Activated CD4-positive, alpha-beta T cell treated with anti-CD3 and anti-CD28 coated beads, Interleukin-2, Interleukin-6, amounts not matched to agents 100 ng/mL and 50 ng/mL, durations not matched to agents 16 hours and 8 hours (primary cell): ENCODE results near the gene FRMD6.
"Not testable (repeated sequence)": the region's sequence is repeated elsewhere in the genome, so short reads cannot be mapped to it uniquely, and the experiment has no call there.

Experiments
- DNase-seq: peaks from one replicate; pipeline ENCODE4 v3.0.0-alpha.2; 2020

FRMD6 gene

DNA sequence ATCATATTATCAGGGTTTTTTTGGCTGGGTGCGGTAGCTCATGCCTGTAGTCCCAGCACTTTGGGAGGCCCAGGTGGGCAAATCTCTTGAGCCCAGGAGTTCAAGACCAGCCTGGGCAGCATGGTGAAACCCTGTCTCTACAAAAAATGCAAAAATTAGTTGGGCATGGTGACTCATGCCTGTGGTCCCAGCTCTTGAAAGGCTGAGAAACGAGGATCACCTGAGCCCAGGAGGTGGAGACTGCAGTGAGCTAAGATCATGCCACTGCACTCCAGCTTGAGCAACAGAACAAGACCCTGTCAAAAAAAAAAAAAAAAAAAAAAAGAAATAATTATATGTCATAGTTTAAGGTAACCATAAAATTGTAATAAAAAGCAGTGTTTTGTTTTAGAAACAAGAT, 18.4 kb upstream of the FRMD6 start:
- not testable (repeated sequence) for DNase-seq

DNA sequence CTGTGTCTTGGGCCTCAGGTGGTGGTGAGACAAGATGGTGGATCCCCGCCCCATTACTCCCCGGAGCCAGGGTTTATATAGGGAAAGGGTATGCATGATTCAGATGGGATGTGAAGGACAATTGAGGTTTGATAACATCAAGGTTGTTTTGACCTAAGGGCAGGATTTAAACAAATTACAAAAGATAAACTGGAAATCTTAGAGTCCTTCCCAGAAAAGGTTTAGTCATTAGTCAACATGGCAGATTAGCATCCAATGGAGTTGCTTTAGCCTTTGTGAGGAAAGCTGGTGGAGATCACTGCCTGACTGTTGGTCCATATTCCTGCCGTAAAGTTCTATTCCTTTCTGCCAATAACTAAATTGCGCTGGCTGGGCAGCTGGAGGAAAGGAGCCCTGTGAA, 15.6 kb upstream of the FRMD6 start:
- no peak for DNase-seq

DNA sequence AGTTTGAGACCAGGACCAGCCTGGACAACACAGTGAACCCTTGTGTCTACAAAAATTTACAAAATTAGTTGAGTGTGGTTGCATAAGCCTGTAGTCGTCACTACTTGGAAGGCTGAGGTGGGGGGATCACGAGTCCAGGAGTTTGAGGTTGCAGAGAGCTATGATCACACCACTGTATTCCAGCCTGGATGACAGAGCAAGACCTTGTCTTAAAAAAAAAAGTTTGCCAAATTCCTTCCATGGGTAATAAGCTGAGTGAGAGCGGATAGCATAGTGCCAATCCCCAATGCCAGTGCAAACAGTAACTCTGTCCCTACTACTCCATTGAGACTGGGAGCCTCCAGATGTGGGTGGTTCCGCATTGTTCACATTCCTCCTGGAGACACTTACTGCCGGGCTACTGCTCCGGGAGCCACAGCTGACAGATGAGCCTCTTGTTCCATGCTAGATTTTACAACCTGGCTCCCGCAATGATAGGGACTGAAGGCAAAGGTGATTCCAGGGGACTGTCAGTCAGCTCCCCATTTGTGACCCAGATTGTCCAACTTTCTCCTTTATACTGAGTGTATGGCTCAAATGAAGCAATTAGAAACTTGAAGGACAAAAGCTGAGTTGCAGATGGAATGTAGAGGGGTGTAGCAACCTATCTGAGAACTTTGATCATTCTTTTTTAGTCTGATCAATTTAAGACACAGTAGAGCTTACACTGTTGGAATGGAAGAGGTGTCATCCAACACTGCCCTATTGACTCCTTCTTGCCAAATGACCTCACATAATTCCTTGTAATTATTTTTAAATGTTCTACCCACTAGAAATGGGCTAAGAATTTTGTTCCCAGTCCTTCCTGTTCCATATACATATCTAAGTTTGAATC, 13.4 kb upstream of the FRMD6 start:
- DNase-seq: no peak

DNA sequence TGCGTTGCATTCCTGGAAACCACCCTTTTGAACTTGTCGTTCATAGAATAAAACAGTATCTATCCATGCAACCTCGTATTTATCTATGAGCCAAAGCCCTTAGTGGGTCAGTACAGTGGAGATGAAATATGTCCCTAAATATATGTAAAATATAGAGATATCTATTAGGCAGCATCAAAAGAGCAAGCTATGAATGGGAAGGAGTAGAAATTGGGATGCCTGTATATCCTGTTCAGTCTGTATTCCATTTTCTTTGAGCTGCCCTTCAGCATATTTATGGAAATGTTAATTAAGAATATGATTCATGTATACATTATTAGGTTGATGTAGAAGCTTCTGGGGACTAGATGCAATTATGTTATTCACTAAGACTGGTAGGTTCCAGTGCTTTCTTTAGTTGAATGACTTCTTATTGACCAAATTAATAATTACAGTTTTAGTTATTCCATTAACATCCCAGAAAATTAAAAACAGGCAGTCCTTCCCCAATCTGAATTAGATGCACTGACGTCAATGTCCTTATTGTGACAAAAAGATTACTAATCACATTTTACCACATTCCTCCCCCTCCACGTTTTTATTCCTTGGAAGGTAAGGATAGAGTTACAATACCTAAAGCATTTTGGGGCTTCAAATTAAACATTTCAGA, 11.9 kb upstream of the FRMD6 start:
- DNase-seq: no peak

DNA sequence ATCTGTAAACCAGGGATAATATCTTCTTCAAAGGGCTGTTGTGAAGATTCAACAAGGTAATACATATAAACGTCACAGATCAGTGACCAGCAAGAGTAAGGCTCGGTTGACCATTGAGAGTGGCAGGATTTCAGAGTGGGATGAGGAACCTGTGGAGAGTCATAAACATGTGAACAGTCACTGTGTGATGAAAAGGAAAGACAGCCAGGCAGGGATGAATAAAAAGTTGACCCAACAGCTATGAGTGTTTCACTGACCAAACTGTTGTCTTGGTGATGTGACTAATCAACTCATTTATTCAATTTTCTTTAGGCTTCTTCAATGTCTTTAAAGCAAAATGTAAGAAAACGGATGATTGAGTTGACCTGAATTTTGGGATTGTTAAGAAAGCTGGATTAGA, 8.6 kb upstream of the FRMD6 start:
- no peak for DNase-seq

DNA sequence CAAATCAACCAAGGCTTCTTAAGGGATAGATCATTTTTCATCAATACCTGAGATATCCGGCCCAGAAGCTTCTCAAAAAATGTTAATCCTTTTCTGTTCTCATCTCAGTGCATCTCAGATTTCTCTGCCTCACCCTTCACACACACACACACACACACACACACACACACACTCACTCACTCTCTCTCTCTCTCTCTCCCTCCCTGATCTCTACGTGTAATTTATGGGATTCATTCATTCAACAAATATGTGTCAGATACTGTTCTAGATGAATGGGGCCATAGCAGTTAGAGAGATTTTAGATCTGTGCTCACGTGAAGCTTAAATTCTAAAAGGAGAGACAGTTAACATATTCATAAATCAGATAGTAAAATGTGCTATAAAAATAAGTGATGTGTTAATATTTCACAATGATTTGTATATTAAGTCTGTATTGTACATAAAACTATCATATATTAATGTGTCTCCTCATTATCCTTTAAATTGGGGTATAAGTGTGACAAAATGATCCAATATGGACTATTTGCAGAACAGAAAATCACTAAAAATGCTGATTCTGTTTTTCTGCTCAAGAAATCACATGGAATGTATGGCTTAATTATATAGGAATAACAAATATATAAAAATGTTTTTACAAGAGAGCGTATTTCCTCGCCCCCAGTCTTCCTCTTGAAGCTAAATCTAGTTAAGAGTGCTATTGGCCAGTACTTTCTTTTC, 7.3 kb upstream of the FRMD6 start:
- no peak for DNase-seq

DNA sequence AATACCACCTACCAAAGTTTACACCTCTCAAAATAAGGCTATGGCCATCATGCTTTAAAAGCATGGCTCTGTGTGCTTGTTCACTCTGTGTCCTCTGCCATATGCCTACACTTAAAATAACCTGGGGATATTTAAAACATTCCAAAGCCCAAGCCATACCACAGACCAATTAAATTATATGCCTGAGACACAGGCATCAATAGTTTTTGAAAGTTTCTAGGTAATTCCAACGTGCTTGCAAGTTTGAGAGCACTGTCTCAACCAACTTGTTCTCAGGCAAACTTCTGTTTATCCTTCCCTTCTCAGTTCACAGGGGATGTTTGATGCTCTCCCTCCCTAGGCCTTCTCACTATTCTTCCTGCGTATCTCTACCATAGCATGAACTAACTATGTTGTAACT, 3.4 kb upstream of the FRMD6 start:
- DNase-seq: no peak

DNA sequence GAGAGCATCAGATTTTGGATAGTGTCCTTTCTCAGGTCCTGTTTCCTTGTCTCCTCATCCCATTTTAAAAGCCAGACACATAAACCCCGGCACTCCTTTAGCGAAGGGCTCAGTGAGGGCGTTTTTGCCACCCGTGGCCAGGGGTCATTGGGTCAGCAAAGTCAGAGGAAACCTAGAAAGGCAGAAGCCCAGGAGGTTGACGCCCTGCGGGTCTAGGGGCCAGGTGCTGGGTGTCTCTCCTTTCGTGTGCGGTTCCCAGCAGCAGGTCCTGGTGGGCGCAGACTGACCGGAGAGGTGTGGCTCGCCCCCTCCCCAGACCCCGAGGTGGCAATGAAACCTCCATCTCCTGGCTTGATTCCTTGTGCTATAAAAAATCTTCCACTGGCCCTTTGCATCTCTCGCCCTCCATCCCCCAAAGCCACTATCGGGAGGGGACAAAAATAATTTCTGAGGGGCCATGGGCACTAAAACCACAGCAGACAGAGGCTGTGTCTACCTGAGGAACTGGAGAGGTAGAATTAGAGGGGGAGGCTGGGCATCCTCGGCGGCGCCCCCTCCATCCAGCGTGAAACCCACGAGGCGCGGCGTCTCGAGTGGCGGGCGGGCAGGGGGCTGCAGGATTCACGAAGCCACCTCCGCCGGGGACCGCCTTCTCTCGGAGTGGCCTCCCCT, 858 bp upstream of the FRMD6 start:
- no peak for DNase-seq

DNA sequence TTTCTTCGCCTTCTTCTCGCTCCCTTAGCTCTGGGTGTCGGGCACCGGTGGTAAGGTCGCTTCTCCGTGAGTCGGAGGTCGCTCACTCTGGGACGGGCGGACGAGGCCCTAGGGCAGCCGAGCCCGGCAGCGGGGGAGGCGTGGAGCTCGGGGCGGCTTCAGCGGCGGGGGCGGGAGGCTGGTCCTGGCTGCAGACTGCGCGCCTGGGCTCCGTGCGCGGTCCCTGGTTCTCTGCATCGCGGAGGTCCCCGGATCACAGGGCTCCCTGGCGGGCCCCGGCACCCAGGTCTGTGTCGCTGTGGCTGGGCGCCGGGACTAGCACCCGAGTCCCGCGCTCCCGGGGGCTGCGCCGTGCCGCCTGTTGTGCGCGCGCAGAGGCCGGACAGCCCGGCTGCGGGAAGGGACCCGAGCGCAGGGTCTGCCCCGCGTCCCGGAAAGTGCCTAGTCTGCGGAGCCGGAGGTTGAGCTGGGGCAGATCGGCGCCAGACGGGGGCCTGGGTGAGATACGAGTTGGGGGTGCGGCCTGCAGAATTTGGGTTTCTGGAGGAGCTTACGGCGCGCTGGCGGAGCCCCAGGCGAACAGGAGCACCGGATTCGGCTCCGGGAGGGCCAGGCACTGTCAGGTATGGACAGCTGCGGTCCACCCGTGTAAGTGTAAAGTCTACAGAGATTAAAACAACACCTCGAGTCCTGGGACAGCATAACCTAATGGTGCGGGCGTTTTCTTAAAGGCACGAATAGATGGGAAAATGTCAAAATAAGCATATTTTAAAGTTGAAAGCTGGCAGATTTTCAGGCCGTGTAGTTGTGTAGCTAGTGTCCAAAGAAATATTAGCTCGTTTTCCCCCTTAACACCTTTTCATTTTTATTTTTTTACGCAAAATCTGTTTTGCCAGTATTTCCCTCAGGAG, 713 bp downstream of the FRMD6 start:
- DNase-seq: peak; percentile 56

DNA sequence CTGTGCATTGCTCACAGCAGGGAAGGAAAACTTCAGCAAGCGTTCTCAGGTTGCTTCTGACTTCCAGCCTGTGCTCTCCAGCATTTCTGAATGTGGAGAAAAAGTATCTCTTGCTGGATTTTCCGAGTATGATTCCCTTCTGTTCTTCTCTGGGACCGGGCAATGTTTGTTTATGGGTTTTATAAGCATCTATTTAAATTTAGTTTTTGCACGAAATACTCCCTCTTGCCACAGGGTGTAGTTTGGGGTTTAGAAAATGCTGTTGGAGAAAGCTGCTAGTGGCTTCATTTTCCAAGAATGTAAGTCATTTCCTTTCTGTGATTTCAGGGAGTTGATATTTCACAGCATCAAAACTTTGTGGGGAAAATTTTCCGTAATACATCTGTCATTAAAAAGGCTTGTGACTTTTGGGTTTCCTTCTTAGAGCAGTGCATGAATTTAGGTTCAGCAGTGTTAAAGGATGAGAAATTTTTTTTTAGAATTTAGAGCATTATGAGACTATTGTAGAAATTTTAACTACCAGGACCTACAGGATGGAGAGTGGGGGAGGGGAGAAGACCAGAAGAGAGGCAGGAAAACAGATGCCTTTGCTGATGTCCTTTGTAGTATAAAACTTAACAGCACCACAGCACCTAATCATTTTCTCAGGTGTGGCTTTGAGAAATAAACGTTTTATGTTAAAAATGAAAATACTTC, 1.5 kb downstream of the FRMD6 start:
- peak; percentile 43 for DNase-seq

DNA sequence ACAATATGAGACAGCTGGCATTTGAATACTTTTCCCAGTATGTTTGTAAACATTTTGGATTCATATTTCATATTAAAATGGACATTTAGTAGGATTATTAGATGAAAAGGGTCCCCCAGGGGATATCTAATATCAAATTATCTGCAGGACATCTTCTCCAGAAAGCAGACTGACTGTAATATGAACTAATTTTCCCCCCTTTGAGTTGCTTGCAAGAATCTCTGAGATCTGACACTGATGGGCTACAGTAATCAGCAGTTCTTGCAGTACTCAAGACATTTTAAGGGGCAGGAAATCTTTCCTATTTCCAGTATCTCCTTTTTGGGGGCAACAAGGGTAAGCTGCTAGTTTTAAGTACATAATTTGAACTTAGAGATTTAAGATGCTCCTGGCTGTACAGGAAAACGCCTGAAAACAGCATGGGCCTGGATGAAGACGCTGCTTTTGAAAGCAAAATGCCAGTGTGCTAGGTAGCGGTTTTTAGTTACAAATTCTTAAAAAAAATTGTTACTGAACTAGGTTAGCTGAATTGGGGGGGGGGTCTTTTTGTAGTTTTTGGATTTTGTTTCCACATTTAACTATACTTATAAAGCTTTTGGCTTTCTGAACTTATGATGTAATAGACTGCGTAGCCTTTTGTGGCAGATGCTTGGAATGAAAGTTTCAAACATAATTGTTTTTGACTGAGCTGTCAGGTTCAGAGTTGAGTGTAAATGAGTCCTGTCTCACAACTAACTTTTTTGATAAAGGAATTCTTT, 2.2 kb downstream of the FRMD6 start:
- no peak for DNase-seq

DNA sequence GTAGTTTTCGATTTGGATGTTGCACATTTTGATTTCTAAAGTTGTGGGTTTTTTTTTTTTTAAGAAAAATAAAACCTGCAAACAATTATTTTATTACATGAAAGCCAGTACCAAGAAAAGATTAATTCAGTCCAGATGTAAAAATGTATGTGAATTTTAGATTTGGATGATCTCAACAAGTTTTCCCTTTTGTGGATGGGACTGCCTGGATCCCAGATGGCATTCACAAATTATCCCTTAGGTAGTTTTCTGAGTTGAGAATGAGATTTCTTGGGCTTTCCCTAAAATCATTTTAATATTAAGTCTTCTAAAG, 2.8 kb downstream of the FRMD6 start:
- DNase-seq: no peak

DNA sequence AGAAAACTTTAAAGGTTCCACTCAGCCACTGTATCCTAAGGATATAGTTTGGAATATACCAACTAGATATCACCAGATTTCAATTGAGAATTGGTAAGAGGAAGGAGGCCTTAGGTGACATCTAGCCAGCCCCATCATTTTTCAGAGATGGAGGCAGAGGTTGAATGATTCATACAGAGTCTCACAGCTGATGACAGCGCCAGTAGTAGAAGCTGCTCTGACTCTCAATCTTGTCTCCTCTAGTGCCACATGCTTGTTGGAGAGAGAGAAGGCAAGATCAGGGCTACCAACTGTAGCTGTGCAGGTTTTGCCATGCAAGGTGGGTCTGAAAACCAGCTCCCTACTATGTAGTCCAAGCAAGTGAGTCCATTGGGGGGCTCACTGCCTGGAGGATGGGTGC, 6.1 kb downstream of the FRMD6 start:
- DNase-seq: peak; percentile 23

DNA sequence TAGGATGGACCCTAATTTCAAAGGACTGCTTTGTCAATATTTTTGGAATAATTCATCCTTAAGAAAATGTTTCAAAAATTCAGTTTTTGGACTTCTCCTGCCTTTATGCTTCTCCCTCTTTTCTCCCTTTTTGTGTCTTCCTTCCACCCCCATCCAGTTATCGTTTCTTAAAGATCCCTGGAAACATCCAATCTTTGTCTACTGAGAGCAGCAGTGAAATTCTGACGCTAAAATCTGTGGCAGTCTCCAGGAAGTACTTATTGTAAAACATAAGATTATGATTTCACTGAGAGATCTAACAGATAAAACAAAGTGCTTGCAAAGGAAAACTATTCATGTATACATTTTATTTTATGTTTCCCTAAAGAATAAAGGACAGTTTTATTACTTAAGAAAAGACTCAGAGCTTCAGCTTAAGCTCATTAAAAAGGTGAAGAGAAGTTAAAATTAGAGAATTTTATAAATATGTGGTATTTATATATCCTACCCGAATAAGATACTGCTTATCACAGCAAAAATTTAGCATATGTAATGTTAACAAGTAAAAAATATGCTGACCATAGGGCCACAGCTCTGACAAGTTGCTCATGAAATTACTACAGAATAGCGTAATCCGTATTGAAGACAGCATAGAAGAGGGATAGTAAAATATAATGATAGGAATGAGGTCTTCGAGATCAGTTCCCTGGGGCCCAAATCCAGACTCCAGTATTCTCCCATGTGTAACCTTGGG, 6.9 kb downstream of the FRMD6 start:
- DNase-seq: no peak

DNA sequence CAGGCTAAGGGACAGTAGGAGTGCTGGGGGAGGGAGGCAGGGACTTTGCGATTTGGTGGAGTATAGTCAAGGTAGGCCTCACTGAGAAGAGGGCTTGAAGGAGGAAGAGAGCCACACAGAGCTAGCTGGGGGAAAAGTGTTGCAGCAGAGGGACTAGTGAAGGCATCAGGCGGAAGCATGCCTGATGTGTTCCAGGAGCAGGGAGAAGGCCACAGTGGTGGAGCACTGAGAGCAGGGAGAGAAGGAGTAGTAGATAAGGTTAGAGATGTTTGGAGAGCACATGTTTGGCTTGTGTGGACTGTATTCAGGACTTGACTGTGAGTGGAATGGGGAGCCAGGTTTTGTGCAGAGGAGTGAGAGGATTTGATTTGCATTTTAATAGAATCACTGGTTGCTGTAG, 9.0 kb downstream of the FRMD6 start:
- no peak for DNase-seq

DNA sequence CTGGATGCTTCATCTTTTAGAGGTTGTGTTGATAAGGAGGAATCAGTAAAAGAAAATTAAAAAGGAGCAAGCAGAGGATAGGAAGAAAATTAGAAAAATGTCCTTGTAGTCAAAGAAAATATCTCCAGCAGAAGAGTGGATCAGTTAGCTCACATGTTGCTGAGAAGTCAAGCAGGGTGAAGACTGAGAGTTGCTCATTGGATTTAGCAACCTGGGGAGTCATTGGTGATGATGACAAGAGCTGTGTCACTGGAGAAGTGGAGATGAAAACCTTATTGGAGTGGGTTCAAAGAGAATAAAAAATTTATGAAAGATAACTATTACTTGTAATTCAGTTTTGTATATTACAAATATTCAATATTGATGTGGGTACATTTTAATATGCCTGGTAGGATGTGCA, 9.8 kb downstream of the FRMD6 start:
- DNase-seq: no peak

DNA sequence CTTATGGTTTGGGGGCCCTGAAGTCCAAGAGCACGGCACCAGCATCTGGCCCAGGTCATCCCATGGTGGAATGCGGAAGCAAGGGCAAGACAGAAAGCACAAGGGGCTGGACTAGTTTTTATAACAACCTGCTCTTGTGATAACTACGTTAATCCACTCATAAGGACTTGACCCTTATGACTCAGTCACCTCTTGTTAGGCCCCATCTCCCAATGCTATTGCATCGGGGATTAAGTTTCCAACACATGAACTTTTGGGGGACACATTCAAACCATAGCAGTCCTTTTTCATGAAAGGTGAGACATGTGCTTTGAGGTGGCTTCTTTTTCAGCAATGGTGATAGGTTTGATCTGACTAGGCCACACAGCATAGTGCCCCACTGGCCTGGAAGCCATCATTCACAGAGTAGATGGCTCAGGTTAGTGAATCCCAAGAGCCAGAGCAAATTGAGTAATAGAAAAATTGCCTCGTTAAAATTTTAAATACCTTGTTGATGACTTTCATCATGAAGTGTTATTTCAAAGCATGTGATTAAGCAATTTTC, 12.1 kb downstream of the FRMD6 start:
- peak; percentile 9 for DNase-seq

DNA sequence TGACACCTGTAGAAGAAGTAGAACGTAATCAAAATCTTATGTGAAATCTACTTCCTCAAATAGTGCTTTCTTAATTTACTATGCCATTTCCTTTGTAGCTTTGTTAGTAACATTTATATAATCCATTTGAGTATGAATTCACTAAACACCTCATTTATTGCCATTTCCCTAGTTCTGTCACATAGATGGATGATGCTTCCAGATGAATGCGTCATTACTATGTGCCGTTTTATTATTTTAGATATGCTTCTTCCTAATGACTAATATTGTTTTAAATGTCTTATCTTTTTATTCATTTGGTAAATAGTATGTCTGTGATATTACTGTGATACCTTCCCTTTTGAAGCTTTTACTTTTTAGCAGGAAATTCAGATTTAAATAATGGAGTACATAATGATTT, 14.4 kb downstream of the FRMD6 start:
- DNase-seq: no peak

DNA sequence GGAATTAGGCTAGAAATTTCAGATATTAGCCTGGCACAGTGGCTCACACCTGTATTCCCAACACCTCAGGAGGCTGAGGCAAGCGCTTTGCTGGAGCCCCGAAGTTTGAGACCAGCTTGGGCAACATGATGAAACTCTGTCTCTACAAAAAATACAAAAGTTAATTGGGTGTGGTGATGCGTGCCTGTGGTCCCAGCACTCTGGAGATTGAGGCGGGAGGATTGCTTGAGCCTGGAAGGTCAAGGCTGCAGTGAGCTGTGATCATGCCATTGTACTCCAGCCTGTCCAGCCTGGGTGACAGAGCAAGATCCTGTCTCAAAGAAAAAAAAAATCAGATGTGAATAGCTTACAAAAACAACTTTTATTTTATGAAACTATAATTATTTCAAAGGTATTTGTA, 15.1 kb downstream of the FRMD6 start:
- no peak for DNase-seq

DNA sequence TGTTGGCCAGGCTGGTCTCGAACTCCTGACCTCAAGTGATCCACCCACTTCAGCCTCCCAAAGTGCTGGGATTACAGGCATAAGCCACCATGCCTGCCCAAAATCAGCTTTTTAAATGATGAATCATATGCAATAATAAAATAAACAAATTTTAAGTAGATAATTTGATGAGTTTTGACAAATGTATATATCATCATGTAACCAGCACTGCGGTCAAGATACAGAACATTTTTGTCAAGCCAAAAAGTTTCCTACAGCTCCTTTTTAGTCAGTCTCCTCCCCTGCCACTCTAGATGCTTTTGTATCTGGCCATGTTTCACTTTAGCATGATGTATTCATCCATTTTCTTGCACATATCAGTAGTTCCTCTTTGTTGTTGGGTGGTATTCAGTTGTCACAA, 17.2 kb downstream of the FRMD6 start:
- DNase-seq: no peak
